Measurements from ENCODE around the gene LBHD2.

GRCh38 chr14:103124501-103125001, 40.5 kb downstream of the LBHD2 start:
- TF ChIP-seq CEBPB (IDR thresholded peaks at IDR 0.05; ENCODE audit: low read depth, low read length) (no peak), CTCF (IDR thresholded peaks at IDR 0.05; ENCODE audit: control extremely low read depth in 1 of 3, insufficient read depth in 1 of 3, low read depth in 1 of 3, low read length in 3 of 3) (no peak)
